HCT116 (cell line): Measurements from ENCODE around the gene MISP. TPM values are rescaled to one million over a fixed set of nuclear protein-coding genes. Genes with fewer than 3 reads are reported as not detected.

ENCODE experiments used
- ATAC-seq: fragments of 200-7000 bp; cut with Tn5 transposase; 2 replicates; pipeline ENCODE4 v1.9.1; 2020; ENCODE audit warnings: mild to moderate bottlenecking, moderate library complexity
- BruUV-seq: library from RNA; stranded (reverse); fragments of 400-500 nt; replicated peaks from 2 replicates; lab custom pipeline; 2021; lab: Mats Ljungman, UMichigan
- CTCF ChIA-PET: fragments of 300-600 bp; sonication (Branson Sonifier 250); formaldehyde crosslinking; loops from one replicate; lab custom pipeline; 2021; ENCODE audit warnings: antibody characterized with exemption; lab: Charles Lee
- POLR2A ChIA-PET: fragments of 300-600, 350-600 bp; sonication (Branson Sonifier 250); formaldehyde crosslinking; loops from one replicate; lab custom pipeline; 2021; ENCODE audit warnings: antibody characterized with exemption; lab: Charles Lee
- RAD21 ChIA-PET, 2 experiments: fragments of 300-600 bp; sonication (Branson Sonifier 250); formaldehyde crosslinking; loops; one replicate each; lab custom pipeline; 2023; ENCODE audit warnings: low total read pairs in 2 of 2; ENCODE audit not compliant: uncharacterized antibody in 2 of 2, unreplicated experiment in 2 of 2, low non-redundant PET in 1 of 2; lab: Charles Lee
- DNase-seq: peaks from one replicate; pipeline ENCODE4 v3.0.0-alpha.2; 2010; ENCODE audit warnings: low read depth, low spot score
- H2AFZ ChIP-seq: fragments of 200-600 bp; shearing (Covaris generic), sonication (generic); 2 replicates; pipeline ENCODE4 v1.6.1; 2017; ENCODE audit warnings: low read depth, mixed run types, mixed read lengths, antibody characterized with exemption, low read length; ENCODE audit not compliant: poor library complexity, severe bottlenecking
- H3K27ac ChIP-seq: 2 replicates; pipeline ENCODE4 v1.5.1; 2012; ENCODE audit warnings: low read depth, low read length
- H3K27me3 ChIP-seq: fragments of 200-600 bp; sonication (generic); 2 replicates; pipeline ENCODE4 v1.6.1; 2016; ENCODE audit warnings: mixed run types, low read length, mixed read lengths; ENCODE audit not compliant: insufficient read depth
- H3K36me3 ChIP-seq, 2 experiments: fragments of 200-500 bp in 1 of 2; fragments of 200-600 bp in 1 of 2; sonication (Bioruptor generic) in 1 of 2; sonication (generic) in 1 of 2; 2 replicates each; pipeline versions ENCODE4 v1.5.1 to v1.6.1; 2014 to 2016; ENCODE audit warnings: low read length in 2 of 2, inconsistent platforms in 1 of 2, mixed read lengths in 1 of 2, mixed run types in 1 of 2; ENCODE audit not compliant: insufficient read depth in 2 of 2, control insufficient read depth in 1 of 2
- H3K4me1 ChIP-seq, 2 experiments: fragments of 200-600 bp in 1 of 2; sonication (generic) in 1 of 2; 2 replicates each; pipeline versions ENCODE4 v1.5.1 to v1.6.1; 2012 to 2017; ENCODE audit warnings: low read length in 2 of 2, inconsistent platforms in 1 of 2, mild to moderate bottlenecking in 1 of 2, mixed read lengths in 1 of 2, mixed run types in 1 of 2, moderate library complexity in 1 of 2; ENCODE audit not compliant: insufficient read depth in 2 of 2, control insufficient read depth in 1 of 2
- H3K4me2 ChIP-seq: fragments of 200-600 bp; sonication (generic); 2 replicates; pipeline ENCODE4 v1.6.1; 2017; ENCODE audit warnings: mixed run types, low read length, mixed read lengths
- H3K4me3 ChIP-seq, 2 experiments: fragments of 200-600 bp in 1 of 2; sonication (generic) in 1 of 2; replicated peaks in 1 of 2; 2 replicates each; pipeline ENCODE4 v1.5.1; 2011 to 2016; ENCODE audit warnings: low read length in 2 of 2, control low read depth in 1 of 2, low read depth in 1 of 2, mild to moderate bottlenecking in 1 of 2, mixed read lengths in 1 of 2, mixed run types in 1 of 2
- H3K79me2 ChIP-seq: fragments of 200-600 bp; sonication (generic); 2 replicates; pipeline ENCODE4 v1.6.1; 2017; ENCODE audit warnings: mild to moderate bottlenecking, mixed run types, low read length, moderate library complexity, mixed read lengths; ENCODE audit not compliant: insufficient read depth
- H3K9ac ChIP-seq: fragments of 200-600 bp; sonication (generic); 2 replicates; pipeline ENCODE4 v1.6.1; 2016; ENCODE audit warnings: low read length, mixed read lengths
- H3K9me2 ChIP-seq: fragments of 200-600 bp; sonication (generic), shearing (Covaris generic); 2 replicates; pipeline ENCODE4 v1.6.1; 2017; ENCODE audit warnings: mixed run types, mild to moderate bottlenecking, moderate library complexity; ENCODE audit not compliant: insufficient read depth
- H3K9me3 ChIP-seq, 2 experiments: fragments of 200-500 bp in 1 of 2; fragments of 200-600 bp in 1 of 2; sonication (Bioruptor generic) in 1 of 2; sonication (generic) in 1 of 2; 2 replicates each; pipeline ENCODE4 v1.6.1; 2014 to 2017; ENCODE audit warnings: low read length in 2 of 2, mixed read lengths in 2 of 2, inconsistent platforms in 1 of 2, low read depth in 1 of 2, mild to moderate bottlenecking in 1 of 2, mixed run types in 1 of 2, moderate library complexity in 1 of 2; ENCODE audit not compliant: control insufficient read depth in 1 of 2, insufficient read depth in 1 of 2
- H4K20me1 ChIP-seq: fragments of 200-600 bp; sonication (generic), shearing (Covaris generic); 2 replicates; pipeline ENCODE4 v1.6.1; 2017; ENCODE audit warnings: mixed run types, mild to moderate bottlenecking, moderate library complexity; ENCODE audit not compliant: insufficient read depth
- CBX3 ChIP-seq: IDR thresholded peaks from 2 replicates; pipeline ENCODE4 v1.6.1; 2012; ENCODE audit warnings: low read depth
- CEBPB ChIP-seq: IDR thresholded peaks from 2 replicates; pipeline ENCODE4 v1.6.1; 2012; ENCODE audit warnings: low read depth
- EGR1 ChIP-seq: IDR thresholded peaks from 2 replicates; pipeline ENCODE4 v1.6.1; 2012; ENCODE audit warnings: low read depth
- FOSL1 ChIP-seq: IDR thresholded peaks from 2 replicates; pipeline ENCODE4 v1.6.1; 2012; ENCODE audit warnings: low read depth
- JUND ChIP-seq: IDR thresholded peaks from 2 replicates; pipeline ENCODE4 v1.6.1; 2012
- POLR2AphosphoS5 ChIP-seq: IDR thresholded peaks from 2 replicates; pipeline ENCODE4 v1.6.1; 2011; ENCODE audit warnings: mild to moderate bottlenecking, low read depth, low read length, moderate library complexity
- RAD21 ChIP-seq: IDR thresholded peaks from 2 replicates; pipeline ENCODE4 v1.6.1; 2012; ENCODE audit warnings: low read depth, mild to moderate bottlenecking
- SP1 ChIP-seq: IDR thresholded peaks from 2 replicates; pipeline ENCODE4 v1.6.1; 2012; ENCODE audit warnings: low read depth
- SRF ChIP-seq: IDR thresholded peaks from 2 replicates; pipeline ENCODE4 v1.6.1; 2012; ENCODE audit warnings: low read depth
- YY1 ChIP-seq: IDR thresholded peaks from 2 replicates; pipeline ENCODE4 v1.6.1; 2011; ENCODE audit warnings: low read length, low read depth, moderate library complexity, mild to moderate bottlenecking; ENCODE audit not compliant: insufficient replicate concordance; ENCODE audit errors: extremely low read depth
- ZNF274 ChIP-seq: fragments of 200-500 bp; sonication (Bioruptor generic); IDR thresholded peaks from 2 replicates; pipeline ENCODE4 v1.6.1; 2014; ENCODE audit warnings: mild to moderate bottlenecking, low read depth, low read length, inconsistent platforms
- intact Hi-C: fragments of 100-400 bp; cut with micrococcal nuclease; formaldehyde crosslinking; loops from 2 replicates; pipeline ENCODE4 v1.10.0; 2022
- total RNA-seq: library from RNA; stranded (reverse); gene quantifications from one replicate; pipeline ENCODE4 v1.2.1, GENCODE V29; 2021; ENCODE audit not compliant: unreplicated experiment
- TF ChIP-seq, protein P1 (sequence below), 3 experiments: fragments of 200-600 bp in 1 of 3; sonication (generic) in 1 of 3; IDR thresholded peaks in 2 of 3; conservative IDR thresholded peaks in 1 of 3; 2 replicates each; pipeline ENCODE4 v1.5.1; 2012 to 2017; ENCODE audit warnings: low read depth in 2 of 3, low read length in 2 of 3, antibody characterized with exemption in 1 of 3, borderline replicate concordance in 1 of 3, control low read depth in 1 of 3, mild to moderate bottlenecking in 1 of 3, mixed read lengths in 1 of 3, mixed run types in 1 of 3, moderate library complexity in 1 of 3; ENCODE audit not compliant: insufficient read depth in 1 of 3
- TF ChIP-seq, protein P2 (sequence below): IDR thresholded peaks from 2 replicates; pipeline ENCODE4 v1.6.1; 2012
- TF ChIP-seq, protein P3 (sequence below): IDR thresholded peaks from 2 replicates; pipeline ENCODE4 v1.6.1; 2012; ENCODE audit warnings: low read depth

The MISP gene
- total RNA-seq, 1 experiment from 2014 or later: 38.2 TPM

DNA sequence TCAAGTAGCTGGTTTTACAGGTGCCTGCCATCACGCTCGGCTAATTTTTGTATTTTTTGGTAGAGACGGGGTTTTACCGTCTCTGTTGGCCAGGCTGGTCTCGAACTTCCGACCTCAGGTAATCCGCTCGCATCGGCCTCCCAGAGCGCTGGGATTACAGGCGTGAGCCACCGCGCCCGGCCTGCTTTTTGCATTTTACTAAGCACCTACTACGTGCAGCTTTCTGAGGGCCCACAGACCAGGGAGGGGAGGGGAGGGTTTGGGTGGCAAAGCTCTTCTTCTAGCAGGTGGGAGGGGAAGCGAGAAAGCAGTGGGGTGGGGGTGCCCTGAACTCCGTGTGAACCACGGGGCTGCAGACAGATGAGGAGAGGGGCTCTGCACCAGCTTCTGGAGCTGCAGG, 27.2 kb upstream of the MISP start:
- Histone ChIP-seq H3K27ac (no peak overlapping the region), H3K9ac (no peak overlapping the region), H3K79me2 (no peaks in the 10 kb centered on the region), H3K9me3 (no peaks in the 10 kb centered on the region), H3K36me3 (no peaks in the 10 kb centered on the region; a peak in 1 of 4 replicates), H3K27me3 (no peaks in the 10 kb centered on the region), H3K4me3 (no peak overlapping the region), H2AFZ (no peak overlapping the region), H3K4me1 (peaks cover 11 to 14% of the 10 kb centered on the region in 2 experiments), H3K9me2 (no peaks in the 10 kb centered on the region), H4K20me1 (no peaks in the 10 kb centered on the region), H3K4me2 (no peak overlapping the region)
- ATAC-seq (no peak), DNase-seq (no peak)
- intact Hi-C loops: no loop called here
- ChIA-PET RAD21 (no interaction called here), CTCF (interaction anchor here (1.7 kb wide), 1 partner anchor 11 kb away, joined by 4 read pairs; no protein-coding TSS in a partner anchor), POLR2A (interaction anchor here (1.2 kb wide), 1 partner anchor 43 kb away, joined by 5 read pairs; no protein-coding TSS in a partner anchor)
- no TSS peak for BruUV-seq
- no peak for TF ChIP-seq SRF
- TF ChIP-seq SP1: no peak
- no peak for TF ChIP-seq ZNF274
- no peak for TF ChIP-seq CEBPB
- TF ChIP-seq, protein P1, sequence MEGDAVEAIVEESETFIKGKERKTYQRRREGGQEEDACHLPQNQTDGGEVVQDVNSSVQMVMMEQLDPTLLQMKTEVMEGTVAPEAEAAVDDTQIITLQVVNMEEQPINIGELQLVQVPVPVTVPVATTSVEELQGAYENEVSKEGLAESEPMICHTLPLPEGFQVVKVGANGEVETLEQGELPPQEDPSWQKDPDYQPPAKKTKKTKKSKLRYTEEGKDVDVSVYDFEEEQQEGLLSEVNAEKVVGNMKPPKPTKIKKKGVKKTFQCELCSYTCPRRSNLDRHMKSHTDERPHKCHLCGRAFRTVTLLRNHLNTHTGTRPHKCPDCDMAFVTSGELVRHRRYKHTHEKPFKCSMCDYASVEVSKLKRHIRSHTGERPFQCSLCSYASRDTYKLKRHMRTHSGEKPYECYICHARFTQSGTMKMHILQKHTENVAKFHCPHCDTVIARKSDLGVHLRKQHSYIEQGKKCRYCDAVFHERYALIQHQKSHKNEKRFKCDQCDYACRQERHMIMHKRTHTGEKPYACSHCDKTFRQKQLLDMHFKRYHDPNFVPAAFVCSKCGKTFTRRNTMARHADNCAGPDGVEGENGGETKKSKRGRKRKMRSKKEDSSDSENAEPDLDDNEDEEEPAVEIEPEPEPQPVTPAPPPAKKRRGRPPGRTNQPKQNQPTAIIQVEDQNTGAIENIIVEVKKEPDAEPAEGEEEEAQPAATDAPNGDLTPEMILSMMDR (IDR thresholded peaks at IDR 0.05 in 2 of 3, conservative IDR thresholded peaks at IDR 0.05 in 1 of 3; ENCODE audit: borderline replicate concordance in 1 of 3, insufficient read depth in 1 of 3, low read depth in 2 of 3, low read length in 2 of 3): no peak
- no peak for TF ChIP-seq CBX3
- TF ChIP-seq FOSL1: no peak
- TF ChIP-seq YY1: no peak
- TF ChIP-seq, protein P2, sequence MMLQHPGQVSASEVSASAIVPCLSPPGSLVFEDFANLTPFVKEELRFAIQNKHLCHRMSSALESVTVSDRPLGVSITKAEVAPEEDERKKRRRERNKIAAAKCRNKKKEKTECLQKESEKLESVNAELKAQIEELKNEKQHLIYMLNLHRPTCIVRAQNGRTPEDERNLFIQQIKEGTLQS: no peak
- no peak for TF ChIP-seq EGR1
- no peak for TF ChIP-seq POLR2AphosphoS5
- no peak for TF ChIP-seq JUND
- TF ChIP-seq RAD21: no peak
- TF ChIP-seq, protein P3, sequence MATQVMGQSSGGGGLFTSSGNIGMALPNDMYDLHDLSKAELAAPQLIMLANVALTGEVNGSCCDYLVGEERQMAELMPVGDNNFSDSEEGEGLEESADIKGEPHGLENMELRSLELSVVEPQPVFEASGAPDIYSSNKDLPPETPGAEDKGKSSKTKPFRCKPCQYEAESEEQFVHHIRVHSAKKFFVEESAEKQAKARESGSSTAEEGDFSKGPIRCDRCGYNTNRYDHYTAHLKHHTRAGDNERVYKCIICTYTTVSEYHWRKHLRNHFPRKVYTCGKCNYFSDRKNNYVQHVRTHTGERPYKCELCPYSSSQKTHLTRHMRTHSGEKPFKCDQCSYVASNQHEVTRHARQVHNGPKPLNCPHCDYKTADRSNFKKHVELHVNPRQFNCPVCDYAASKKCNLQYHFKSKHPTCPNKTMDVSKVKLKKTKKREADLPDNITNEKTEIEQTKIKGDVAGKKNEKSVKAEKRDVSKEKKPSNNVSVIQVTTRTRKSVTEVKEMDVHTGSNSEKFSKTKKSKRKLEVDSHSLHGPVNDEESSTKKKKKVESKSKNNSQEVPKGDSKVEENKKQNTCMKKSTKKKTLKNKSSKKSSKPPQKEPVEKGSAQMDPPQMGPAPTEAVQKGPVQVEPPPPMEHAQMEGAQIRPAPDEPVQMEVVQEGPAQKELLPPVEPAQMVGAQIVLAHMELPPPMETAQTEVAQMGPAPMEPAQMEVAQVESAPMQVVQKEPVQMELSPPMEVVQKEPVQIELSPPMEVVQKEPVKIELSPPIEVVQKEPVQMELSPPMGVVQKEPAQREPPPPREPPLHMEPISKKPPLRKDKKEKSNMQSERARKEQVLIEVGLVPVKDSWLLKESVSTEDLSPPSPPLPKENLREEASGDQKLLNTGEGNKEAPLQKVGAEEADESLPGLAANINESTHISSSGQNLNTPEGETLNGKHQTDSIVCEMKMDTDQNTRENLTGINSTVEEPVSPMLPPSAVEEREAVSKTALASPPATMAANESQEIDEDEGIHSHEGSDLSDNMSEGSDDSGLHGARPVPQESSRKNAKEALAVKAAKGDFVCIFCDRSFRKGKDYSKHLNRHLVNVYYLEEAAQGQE: no peak
